ENCODE data around the gene CD58. TPM values are rescaled to one million over a fixed set of nuclear protein-coding genes. Genes with fewer than 3 reads are reported as not detected.
A peak's percentile ranks its signal among the peaks of the same experiment; 100 is the strongest.
"Not testable (repeated sequence)": the region's sequence is repeated elsewhere in the genome, so short reads cannot be mapped to it uniquely, and the experiment has no call there.

CD58 gene
- total RNA-seq, 2 experiments from 2014 or later = 11.1 to 12.7 TPM

- POLR2A ChIA-PET; intact Hi-C loops (cut with micrococcal nuclease); H3K4me1 Mint-ChIP-seq (ENCODE audit: low read depth); H3K27ac Mint-ChIP-seq; H3K36me3 Mint-ChIP-seq (ENCODE audit: low read depth); H3K9me3 Mint-ChIP-seq; H3K27me3 Mint-ChIP-seq: not testable (repeated sequence)
- TF ChIP-seq CTCF (IDR thresholded peaks at IDR 0.05) = peak; percentile 37
- peak overlapping the region; percentile 59 for H3K4me3 Mint-ChIP-seq
- CTCF ChIA-PET = interaction anchor here (0.7 to 3.1 kb wide), 23 partner anchors 9 to 533 kb away, joined by 3 to 44 read pairs (median 5); partner anchors contain the start of gene IGSF3
- ATAC-seq (peak; percentile 84), DNase-seq (peak; percentile 74)
Observed at GRCh38 chr1:116595946-116596741, 25.3 kb upstream of the CD58 start.

DNA sequence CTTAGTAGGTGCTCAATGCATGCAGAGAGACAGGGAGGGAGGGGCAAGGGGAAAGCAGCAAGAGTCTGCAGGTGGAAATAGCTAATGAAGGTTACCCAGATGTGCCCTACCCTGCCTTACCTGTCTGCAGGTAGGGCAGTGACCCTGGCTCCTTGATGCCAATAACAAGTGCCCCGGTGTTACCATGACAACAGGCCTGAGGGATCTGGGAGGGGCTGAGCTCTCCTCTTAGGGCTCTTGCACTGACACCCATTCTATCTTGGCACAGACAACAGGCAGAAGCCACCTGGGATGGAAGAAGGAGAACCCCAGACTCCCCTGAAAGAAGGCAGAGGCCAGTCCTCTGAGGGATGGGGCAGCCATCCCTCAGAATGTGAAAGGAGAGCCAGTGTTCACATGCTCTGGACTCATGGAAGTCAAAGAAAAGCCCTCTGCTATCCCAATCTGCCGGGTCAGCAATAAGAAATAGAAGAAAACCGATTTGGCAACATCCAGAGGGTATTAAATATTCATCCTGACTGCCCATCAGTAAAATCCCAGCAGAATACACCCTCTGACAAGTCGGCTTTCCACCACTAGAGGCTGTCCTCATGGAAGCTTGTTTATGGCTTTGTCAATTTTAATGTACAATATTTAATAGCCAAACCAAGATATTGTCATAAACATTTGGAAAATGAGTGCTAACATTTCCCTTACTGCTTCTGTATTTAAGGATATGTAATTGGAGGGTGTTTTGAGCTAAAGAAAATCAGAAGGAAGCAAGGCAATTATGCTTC is 24.4 kb upstream of the CD58 start:
- H3K27ac Mint-ChIP-seq; H3K27me3 Mint-ChIP-seq; H3K9me3 Mint-ChIP-seq; ATAC-seq; H3K4me3 Mint-ChIP-seq; H3K36me3 Mint-ChIP-seq (ENCODE audit: low read depth); DNase-seq; H3K4me1 Mint-ChIP-seq (ENCODE audit: low read depth); intact Hi-C loops (cut with micrococcal nuclease): not testable (repeated sequence)
- CTCF ChIA-PET = interaction anchor here (0.7 to 3.1 kb wide), 23 partner anchors 10 to 533 kb away, joined by 3 to 44 read pairs (median 4); partner anchors contain the start of gene IGSF3
- POLR2A ChIA-PET = interaction anchor here (1.0 kb wide), 1 partner anchor 22 kb away, joined by 3 read pairs; no protein-coding TSS in a partner anchor

DNA sequence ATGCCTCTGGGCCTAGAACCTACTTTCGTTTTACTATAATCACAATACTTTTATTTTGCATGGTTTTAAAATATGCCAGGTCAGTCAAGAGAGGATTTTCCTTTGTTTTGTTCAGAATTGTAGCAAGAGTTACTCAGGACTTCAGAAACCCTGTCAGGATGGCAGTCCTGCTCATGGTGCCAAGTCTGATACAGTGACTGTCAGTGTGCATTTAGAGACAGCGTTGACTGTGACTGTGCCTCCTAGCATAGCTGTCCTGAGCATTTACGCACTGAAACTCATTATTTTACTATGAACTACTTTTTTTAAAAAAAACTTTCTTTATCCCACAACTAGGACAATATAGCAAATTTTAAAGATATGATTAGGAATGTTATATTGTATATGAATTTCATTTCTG is 23.2 kb upstream of the CD58 start:
- DNase-seq; CTCF ChIA-PET; intact Hi-C loops (cut with micrococcal nuclease); ATAC-seq; H3K36me3 Mint-ChIP-seq (ENCODE audit: low read depth); H3K4me1 Mint-ChIP-seq (ENCODE audit: low read depth); H3K27ac Mint-ChIP-seq; H3K4me3 Mint-ChIP-seq; H3K9me3 Mint-ChIP-seq; H3K27me3 Mint-ChIP-seq: not testable (repeated sequence)
- POLR2A ChIA-PET = interaction anchor here (1.0 kb wide), 1 partner anchor 21 kb away, joined by 3 read pairs; no protein-coding TSS in a partner anchor

- H3K36me3 Mint-ChIP-seq (ENCODE audit: low read depth); H3K4me3 Mint-ChIP-seq; ATAC-seq; CTCF ChIA-PET; H3K27me3 Mint-ChIP-seq; H3K4me1 Mint-ChIP-seq (ENCODE audit: low read depth); H3K9me3 Mint-ChIP-seq; intact Hi-C loops (cut with micrococcal nuclease); DNase-seq; POLR2A ChIA-PET; H3K27ac Mint-ChIP-seq: not testable (repeated sequence)
Observed at GRCh38 chr1:116593401-116593800, 22.6 kb upstream of the CD58 start.

DNA sequence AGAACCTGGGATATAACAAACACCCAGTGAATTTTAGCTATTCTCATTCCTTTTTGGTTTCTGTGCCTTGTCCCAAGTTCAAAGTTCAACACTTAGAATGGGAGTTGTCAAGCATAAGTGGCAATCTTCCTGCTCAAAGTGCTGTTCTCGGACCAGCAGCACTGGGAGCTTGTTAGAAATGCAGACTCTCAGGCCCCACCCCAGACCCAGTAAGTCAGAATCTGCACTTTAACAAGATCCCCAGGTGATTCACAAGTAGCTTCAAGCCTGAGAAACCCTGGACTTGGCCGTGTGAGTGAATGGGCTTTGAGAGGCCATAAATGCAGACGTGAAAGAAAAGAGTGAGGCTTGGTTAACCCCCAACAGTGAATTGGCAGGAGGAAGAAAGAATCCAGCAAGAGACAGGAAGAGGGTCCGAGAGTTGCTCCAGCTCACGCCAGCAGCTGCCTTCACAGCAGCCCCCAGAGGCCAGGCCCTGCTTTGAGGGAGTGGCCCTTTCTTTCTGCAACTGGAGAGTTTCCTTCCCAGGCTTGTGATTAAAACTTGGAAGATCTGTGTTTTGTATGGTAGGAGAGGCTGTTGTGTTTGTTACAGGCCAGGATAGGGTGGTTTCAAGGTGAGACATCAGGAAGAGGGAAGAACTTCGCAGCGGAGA is 21.3 kb upstream of the CD58 start:
- H3K27me3 Mint-ChIP-seq; intact Hi-C loops (cut with micrococcal nuclease); ATAC-seq; POLR2A ChIA-PET; DNase-seq; H3K4me3 Mint-ChIP-seq; H3K36me3 Mint-ChIP-seq (ENCODE audit: low read depth); CTCF ChIA-PET; H3K9me3 Mint-ChIP-seq; H3K4me1 Mint-ChIP-seq (ENCODE audit: low read depth); H3K27ac Mint-ChIP-seq: not testable (repeated sequence)

DNA sequence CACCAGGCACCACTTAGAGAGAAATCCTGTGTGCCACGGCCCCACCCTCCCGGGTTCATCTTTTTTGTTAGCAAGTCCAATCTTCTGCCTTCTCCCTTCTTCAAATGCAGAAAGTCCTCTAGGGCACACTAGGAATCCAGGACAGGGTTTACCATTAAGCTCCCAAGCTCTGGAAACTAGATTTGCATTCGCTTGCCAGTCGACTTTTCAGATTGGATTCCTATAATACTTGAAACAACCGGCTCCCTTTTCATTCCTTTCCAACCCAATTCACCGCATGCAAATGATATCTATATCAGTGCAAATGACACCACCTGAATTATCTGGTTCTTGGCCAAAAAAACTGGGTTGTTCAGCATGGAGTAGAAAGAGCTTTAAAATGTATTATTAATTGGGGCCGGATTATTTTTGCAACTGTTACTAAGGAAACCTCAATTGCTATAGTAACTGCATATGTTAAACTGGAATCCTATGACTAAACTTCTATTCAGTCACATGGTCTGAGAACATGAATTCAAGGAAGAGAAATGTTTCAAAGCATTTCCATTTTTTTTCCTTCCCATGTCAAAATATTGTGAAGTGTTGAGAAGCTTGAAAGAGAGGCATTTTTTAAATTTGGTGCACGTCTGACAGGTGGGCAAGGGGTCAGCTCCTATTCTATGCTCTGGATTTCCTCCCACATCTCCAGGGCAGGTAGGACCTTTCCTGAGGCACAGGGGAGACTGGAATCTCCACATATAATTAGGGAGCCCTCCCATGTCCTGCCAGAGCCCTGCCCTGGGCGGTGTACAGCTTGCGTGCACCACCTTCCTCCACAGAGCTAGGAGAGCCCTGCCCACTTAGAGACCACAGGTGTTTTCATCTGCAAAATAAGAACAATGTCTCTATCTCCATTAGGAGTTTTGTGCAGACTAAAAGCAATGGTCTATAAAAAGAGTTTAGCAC is 20.5 kb upstream of the CD58 start:
- DNase-seq; POLR2A ChIA-PET; H3K27ac Mint-ChIP-seq; H3K4me3 Mint-ChIP-seq; ATAC-seq; intact Hi-C loops (cut with micrococcal nuclease); H3K27me3 Mint-ChIP-seq; H3K9me3 Mint-ChIP-seq; CTCF ChIA-PET; H3K36me3 Mint-ChIP-seq (ENCODE audit: low read depth): not testable (repeated sequence)
- H3K4me1 Mint-ChIP-seq (ENCODE audit: low read depth) = peaks cover 11% of the 10 kb centered on the region

DNA sequence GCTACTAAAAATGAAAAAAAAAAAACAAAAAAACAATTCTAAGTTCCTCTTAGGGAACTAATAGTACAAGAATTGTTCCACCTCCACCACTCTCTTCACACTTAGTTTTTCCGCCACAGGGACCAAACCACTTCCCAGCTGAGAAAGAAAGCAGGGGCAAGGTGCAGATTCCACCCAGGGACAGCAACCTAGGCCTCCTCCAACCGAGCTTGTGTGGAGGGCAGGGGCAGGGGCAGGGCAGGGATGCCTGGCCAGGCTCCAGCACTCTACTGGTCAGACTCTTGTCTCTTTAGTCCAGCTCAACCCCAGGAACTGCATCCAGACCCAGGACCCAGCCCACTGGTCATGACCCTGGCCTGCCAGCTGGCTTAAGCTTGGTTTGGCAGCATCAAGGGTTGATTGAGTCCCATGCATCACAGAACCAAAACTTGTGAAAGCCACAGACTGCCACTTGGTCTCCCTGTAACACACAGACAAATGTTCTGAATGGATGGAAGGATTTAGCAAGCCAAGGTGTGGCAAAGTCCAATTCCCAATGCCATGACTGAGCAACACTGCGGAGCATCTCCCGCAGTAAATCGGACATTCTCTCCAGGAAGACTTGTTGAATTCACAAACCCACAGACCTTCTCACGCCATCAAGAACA is 19.7 kb upstream of the CD58 start:
- H3K4me1 Mint-ChIP-seq (ENCODE audit: low read depth); intact Hi-C loops (cut with micrococcal nuclease); POLR2A ChIA-PET; ATAC-seq; H3K36me3 Mint-ChIP-seq (ENCODE audit: low read depth); H3K27ac Mint-ChIP-seq; H3K4me3 Mint-ChIP-seq; CTCF ChIA-PET; H3K27me3 Mint-ChIP-seq; DNase-seq; H3K9me3 Mint-ChIP-seq: not testable (repeated sequence)

DNA sequence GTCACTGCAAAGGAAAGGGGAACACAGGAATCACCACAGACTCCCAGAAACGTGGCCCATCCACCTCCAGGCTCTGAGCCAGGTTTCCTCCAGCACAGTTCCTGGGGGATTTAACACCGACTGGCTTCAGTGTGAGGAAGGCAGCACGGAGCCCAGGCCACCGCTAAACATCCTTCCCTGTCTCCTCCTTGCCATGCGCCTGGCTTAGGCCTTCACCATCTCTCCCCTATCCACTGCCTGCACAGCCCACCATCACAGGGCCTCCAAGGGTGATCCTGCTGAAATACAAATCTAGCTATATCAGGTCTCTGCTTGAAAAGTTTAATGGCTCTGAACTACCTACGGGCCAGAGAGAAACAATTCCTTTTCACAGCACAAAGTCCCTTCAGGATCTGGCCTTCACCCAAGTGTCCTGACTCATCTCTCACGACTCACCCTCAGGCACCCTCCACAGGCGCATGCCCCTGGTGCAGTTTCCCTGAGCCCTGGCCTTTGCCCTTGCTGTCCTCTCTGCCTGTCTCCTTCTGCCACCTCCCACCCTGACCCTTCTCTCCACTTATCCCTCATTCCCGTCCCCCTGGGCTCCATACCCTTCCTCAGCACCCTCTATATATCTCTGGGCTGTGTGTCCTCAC is 18.4 kb upstream of the CD58 start:
- H3K36me3 Mint-ChIP-seq (ENCODE audit: low read depth); H3K27me3 Mint-ChIP-seq; H3K27ac Mint-ChIP-seq; POLR2A ChIA-PET; H3K4me1 Mint-ChIP-seq (ENCODE audit: low read depth); intact Hi-C loops (cut with micrococcal nuclease); CTCF ChIA-PET; H3K4me3 Mint-ChIP-seq; H3K9me3 Mint-ChIP-seq: not testable (repeated sequence)
- DNase-seq = peak; percentile 23
- ATAC-seq = peak; percentile 51
